Activated naive CD8-positive, alpha-beta T cell treated with anti-CD3 and anti-CD28 coated beads for 36 hours (primary cell): ENCODE measurements around the gene GPR157. TPM values are rescaled to one million over a fixed set of nuclear protein-coding genes. Genes with fewer than 3 reads are reported as not detected.

Experiments
- DNase-seq: peaks from one replicate; pipeline ENCODE4 v3.0.0; 2021
- H3K27ac Mint-ChIP-seq: one replicate; pipeline ENCODE4 v1.8.0; 2022; ENCODE audit warnings: mild to moderate bottlenecking, moderate library complexity, mixed read lengths
- H3K27me3 Mint-ChIP-seq: one replicate; pipeline ENCODE4 v1.8.0; 2022; ENCODE audit warnings: mild to moderate bottlenecking, mixed read lengths
- H3K36me3 Mint-ChIP-seq: one replicate; pipeline ENCODE4 v1.8.0; 2021; ENCODE audit warnings: mild to moderate bottlenecking, mixed read lengths
- H3K4me1 Mint-ChIP-seq: one replicate; pipeline ENCODE4 v1.8.0; 2021; ENCODE audit warnings: mixed read lengths
- H3K4me3 Mint-ChIP-seq: one replicate; pipeline ENCODE4 v1.8.0; 2022; ENCODE audit warnings: mild to moderate bottlenecking, moderate library complexity, mixed read lengths
- H3K9me3 Mint-ChIP-seq: one replicate; pipeline ENCODE4 v1.8.0; 2022; ENCODE audit warnings: mixed read lengths
- total RNA-seq, 2 experiments: library from RNA; stranded (reverse); gene quantifications; one replicate each; pipeline ENCODE4 v1.2.3, GENCODE V29; 2021

The GPR157 gene
- total RNA-seq, 2 experiments from 2014 or later, result 2.1 to 2.3 TPM

DNA sequence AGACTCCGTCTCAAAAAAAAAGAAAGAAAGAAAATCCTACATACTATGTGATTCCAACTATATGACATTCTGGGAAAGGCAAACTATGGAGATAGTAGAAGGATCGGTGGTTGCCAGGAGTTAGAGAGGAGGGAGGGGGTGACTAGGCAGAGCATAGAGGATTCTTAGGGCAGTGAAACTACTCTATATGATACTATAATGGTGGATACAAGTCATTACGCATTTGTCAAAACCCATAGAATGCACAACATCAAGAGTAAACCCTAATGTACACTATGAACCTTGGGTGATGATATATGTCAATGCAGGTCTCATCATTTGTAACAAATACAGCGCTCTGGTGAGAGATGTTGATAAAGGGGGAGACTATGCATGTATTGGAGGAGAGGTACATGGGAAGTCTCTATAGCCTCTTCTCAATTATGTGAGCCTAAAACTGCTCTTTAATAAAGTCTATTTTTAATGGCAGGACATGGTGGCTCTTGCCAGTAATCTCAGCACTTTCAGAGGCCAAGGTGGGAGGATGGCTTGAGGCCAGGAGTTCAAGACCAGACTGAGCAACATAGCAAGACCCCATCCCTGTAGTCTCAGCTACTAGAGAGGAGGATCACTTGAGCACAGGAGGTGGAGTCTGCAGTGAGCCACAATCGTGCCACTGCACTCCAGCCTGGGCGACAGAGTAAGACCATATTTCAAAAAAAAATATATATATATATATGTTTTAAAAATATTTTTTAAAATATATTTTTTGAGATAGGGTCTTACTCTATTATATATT, 76.4 kb downstream of the GPR157 start:
- Mint-ChIP-seq H3K27me3 (no peaks in the 10 kb centered on the region), H3K27ac (no peak overlapping the region), H3K4me1 (no peaks in the 10 kb centered on the region), H3K4me3 (no peak overlapping the region), H3K36me3 (no peaks in the 10 kb centered on the region), H3K9me3 (no peaks in the 10 kb centered on the region)
- no peak for DNase-seq

DNA sequence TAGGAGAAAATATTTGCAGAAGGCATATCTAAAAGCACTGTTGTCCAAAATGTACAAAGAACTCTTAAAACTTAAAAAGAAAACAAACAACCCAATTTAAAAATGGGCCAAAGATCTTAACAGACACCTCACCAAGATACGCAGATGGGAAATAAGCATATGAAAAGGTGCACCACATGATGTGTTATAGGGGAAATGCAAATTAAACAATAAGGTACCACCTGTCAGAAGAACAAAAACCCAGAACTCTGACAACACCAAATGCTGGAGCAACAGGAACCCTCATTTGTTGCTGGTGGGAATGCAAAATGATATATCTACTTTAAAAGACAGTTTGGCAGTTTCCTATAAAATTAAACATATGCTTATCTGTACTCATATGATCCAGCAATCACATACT, 77.5 kb downstream of the GPR157 start:
- no peaks in the 10 kb centered on the region for H3K9me3 Mint-ChIP-seq
- H3K4me1 Mint-ChIP-seq, result no peaks in the 10 kb centered on the region
- H3K27me3 Mint-ChIP-seq, result no peaks in the 10 kb centered on the region
- no peak for DNase-seq
- H3K4me3 Mint-ChIP-seq, result no peak overlapping the region
- H3K36me3 Mint-ChIP-seq, result no peaks in the 10 kb centered on the region
- H3K27ac Mint-ChIP-seq, result no peak overlapping the region

DNA sequence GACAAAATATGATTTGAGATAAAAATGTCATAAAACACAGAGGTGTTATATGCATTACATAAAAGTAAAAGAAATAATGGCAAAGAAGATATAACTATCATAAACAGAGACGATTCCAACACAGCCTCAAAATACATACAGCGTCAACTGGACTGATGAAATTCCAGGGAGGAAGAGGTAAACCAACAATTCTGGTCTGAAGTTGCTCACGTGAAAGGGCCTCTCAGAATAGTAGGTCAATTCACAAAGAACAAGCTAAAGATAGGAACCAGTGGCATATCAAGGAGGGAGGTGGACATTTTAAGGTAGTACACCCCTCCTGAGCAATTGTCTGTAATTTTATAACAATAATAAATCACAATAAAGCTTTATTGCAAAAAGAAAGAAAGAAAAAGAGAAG, 78.1 kb downstream of the GPR157 start:
- no peaks in the 10 kb centered on the region for H3K36me3 Mint-ChIP-seq
- no peaks in the 10 kb centered on the region for H3K9me3 Mint-ChIP-seq
- no peak for DNase-seq
- H3K4me3 Mint-ChIP-seq, result no peak overlapping the region
- no peak overlapping the region for H3K27ac Mint-ChIP-seq
- H3K27me3 Mint-ChIP-seq, result no peaks in the 10 kb centered on the region
- no peaks in the 10 kb centered on the region for H3K4me1 Mint-ChIP-seq

Other genes starting within 250 kb of the GPR157 start
- gene CA6, start 183.2 kb downstream of the GPR157 start, total RNA-seq, result 10 to 100 TPM; 12.3 to 13.7 TPM
- gene SLC2A7, start 102.7 kb downstream of the GPR157 start, total RNA-seq, result under 1 TPM in 1 of 2 experiments, not detected in 1; 0.14 TPM
- gene SLC2A5, start 59.5 kb downstream of the GPR157 start, total RNA-seq, result under 1 TPM in 1 of 2 experiments, not detected in 1; 0.08 TPM
- 1 to 10 TPM; 5.7 to 5.9 TPM for gene H6PD, start 105.7 kb upstream of the GPR157 start, total RNA-seq
- under 1 TPM; 0.36 to 0.37 TPM for gene SPSB1, start 163.8 kb upstream of the GPR157 start, total RNA-seq